HG02870 (cell line): ENCODE data around the gene SDF2.

Experiments
- ATAC-seq: cut with Tn5 transposase; IDR thresholded peaks from one replicate; pipeline ENCODE4 v1.9.1; 2021; ENCODE audit warnings: mild to moderate bottlenecking, moderate library complexity; ENCODE audit not compliant: unreplicated experiment

The SDF2 gene, protein sequence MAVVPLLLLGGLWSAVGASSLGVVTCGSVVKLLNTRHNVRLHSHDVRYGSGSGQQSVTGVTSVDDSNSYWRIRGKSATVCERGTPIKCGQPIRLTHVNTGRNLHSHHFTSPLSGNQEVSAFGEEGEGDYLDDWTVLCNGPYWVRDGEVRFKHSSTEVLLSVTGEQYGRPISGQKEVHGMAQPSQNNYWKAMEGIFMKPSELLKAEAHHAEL

GRCh38 chr17:28661635-28662526, at the start of gene SDF2, which contains the start of gene SUPT6H:
Gene SDF2 (minus strand): TSS chr17:28661906. CDS start chr17:28661876, 30 bp downstream.
Gene SUPT6H (plus strand): TSS chr17:28662205. CDS start chr17:28673402, 11,197 bp downstream.
- ATAC-seq: peak; percentile 79

- peak; percentile 74 for ATAC-seq
Observed at GRCh38 chr17:28710861-28711722, 49.4 kb upstream of the SDF2 start.

- ATAC-seq: no peak
Observed at GRCh38 chr17:28707339-28707720, 45.6 kb upstream of the SDF2 start.

- no peak for ATAC-seq
Observed at GRCh38 chr17:28706471-28707338, 45.0 kb upstream of the SDF2 start.

GRCh38 chr17:28705728-28706334, 44.1 kb upstream of the SDF2 start:
- no peak for ATAC-seq

GRCh38 chr17:28705074-28705659, 43.5 kb upstream of the SDF2 start:
- ATAC-seq: no peak

- no peak for ATAC-seq
Observed at GRCh38 chr17:28704219-28704858, 42.6 kb upstream of the SDF2 start.

DNA sequence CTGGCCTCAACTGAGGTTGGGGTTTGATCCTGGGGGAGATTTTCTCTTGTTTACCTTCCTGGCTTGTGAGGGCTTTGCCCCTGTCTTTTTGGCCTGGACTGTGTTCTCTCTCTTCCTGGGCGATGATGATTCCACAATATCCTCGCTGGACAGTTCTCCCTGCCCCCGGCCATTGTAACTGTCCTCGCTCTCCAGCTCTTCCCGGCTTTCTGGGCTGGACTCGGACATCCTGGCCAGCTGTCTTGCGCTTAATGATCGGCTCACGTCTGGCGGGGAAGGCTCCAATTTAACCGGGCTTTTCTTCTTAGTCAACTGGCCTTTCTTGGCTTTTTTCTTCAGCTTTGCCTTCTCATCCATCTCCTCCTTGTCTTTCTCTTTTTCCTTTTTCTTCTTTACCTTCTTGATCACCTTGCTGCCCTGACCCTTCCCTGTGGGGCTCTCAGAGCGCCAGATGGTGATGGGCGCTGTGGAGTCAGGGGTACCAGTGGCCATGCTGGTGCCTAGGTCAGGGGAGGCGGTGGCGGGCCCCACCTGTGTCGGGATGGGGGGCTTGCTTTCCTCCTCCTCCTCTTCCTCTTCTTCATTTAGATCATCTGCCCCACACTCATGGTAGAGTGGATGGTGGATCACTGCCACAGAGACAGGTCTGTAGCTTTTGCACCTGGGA, 42.0 kb upstream of the SDF2 start:
- ATAC-seq: no peak

GRCh38 chr17:28702752-28703150, 41.0 kb upstream of the SDF2 start:
- no peak for ATAC-seq

DNA sequence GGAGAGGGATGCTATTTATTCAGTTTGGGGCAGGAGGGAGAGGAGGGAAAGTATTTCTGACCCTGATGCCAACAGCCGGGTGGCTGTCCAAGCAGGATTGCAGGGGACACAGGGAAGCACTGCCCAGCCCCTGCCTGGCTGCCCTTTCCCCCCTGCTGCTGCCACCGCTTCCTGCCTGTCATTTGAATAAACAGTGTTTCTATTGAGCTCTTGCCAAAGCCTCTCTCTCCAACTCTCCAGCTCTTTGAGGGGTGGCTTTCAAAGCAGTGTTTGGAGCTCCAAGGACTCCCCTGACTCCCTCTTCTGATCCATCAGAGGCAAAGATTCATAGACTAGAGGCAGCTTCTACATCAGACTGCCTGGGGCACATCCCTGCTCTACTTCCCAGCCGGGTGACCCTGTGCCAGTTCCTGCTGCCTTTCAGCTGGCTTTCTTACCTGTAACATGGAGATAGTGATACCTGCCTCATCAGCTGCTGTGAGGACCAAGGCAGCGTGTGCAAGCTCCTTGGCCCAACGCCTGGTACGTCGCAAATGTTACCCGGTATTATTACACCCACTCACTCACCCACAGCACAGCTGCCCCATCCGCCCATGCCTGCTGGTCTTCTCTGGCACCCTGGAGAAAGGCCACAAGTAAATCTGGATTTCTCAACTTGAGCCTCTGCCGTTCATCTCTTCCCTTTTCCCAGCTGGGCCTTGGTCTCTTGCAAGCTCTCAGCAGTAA, 40.5 kb upstream of the SDF2 start:
- no peak for ATAC-seq

- ATAC-seq: no peak
Observed at GRCh38 chr17:28700830-28701492, 39.3 kb upstream of the SDF2 start.

GRCh38 chr17:28700278-28700677, 38.6 kb upstream of the SDF2 start:
- ATAC-seq: no peak

GRCh38 chr17:28698253-28698941, 36.7 kb upstream of the SDF2 start:
- no peak for ATAC-seq

GRCh38 chr17:28693869-28694268, 32.2 kb upstream of the SDF2 start:
- no peak for ATAC-seq

DNA sequence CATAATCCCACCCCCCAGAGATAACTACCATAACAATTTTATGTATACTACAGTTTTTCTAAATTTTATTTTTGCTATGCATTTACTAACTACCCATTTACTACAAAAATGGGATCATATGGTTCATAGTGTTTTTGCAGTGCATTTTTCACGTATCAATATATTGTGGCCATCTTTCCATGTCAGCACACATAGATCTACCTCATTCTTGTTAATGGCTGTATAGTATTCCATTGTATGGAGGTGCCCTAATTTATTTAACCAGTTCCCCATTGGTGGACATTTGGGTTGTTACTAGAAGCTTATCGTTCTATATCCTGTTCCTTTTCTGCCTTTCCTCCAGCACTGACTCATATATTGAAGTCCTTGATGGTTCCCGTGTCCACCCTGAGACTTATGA, 27.3 kb upstream of the SDF2 start:
- ATAC-seq: no peak

DNA sequence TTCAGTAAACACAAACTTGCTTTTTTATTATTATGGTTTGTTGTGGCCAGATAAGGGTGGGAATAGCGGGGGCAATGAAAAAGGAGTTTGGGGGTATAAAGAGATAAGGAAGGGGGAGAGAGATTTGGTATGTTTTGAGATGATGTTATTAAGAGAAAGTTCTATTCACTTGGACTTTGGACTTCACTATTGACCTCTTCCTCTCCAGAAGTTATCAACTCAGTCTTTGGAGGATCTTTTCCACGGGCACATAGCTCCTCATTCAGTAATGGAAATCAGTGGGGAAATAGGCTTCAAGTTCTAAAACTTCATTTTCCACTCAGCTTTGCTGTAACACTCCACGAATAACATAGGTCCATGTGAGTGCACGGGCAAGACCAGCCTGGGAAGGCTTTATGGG, 26.8 kb upstream of the SDF2 start:
- ATAC-seq: no peak

DNA sequence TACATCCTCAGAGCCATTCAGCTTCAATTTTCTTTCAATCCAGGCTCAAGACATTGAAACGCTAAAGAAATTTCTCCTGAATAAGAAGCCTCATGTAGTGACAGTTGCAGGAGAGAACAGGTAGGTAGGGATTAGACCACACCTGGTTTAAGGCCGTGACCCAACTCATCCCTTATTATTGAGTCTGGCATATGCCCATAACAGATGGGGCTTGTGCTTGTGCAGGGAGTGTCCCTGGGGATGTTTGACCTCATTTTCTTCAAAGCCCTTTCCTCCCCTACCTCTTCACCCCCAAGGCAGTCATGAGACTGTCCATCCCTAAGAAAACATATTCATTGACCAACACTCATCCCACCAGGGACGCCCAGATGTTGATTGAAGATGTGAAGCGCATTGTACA, 24.6 kb upstream of the SDF2 start:
- no peak for ATAC-seq
